ENCODE results near the gene ANKS4B.
"Not testable (repeated sequence)": the region's sequence is repeated elsewhere in the genome, so short reads cannot be mapped to it uniquely, and the experiment has no call there.

Gene ANKS4B

GRCh38 chr16:21226749-21227148 lies 6.8 kb upstream of the ANKS4B start:
- no peak for DNase-seq
- ATAC-seq (replicated peaks) = no peak
- H3K27me3 Mint-ChIP-seq = peaks cover 73 to 87% of the 10 kb centered on the region in 2 donors

GRCh38 chr16:21227866-21228265 lies 5.6 kb upstream of the ANKS4B start:
- peaks cover 74 to 81% of the 10 kb centered on the region in 2 donors for H3K27me3 Mint-ChIP-seq
- no peak for DNase-seq
- no peak overlapping the region for H3K4me3 Mint-ChIP-seq

More at GRCh38 chr16:21226749-21227148, 6.8 kb upstream of the ANKS4B start:
- Mint-ChIP-seq H3K36me3 (ENCODE audit: insufficient read depth) (no peaks in the 10 kb centered on the region), H3K4me1 (ENCODE audit: low read depth in 2 of 2) (no peaks in the 10 kb centered on the region), H3K27ac (no peak overlapping the region), H3K9me3 (no peaks in the 10 kb centered on the region), H3K4me3 (no peak overlapping the region)

GRCh38 chr16:21228361-21228872 lies 5.1 kb upstream of the ANKS4B start:
- Mint-ChIP-seq H3K27ac (no peak overlapping the region), H3K36me3 (ENCODE audit: insufficient read depth) (no peaks in the 10 kb centered on the region), H3K27me3 (peaks cover 76 to 81% of the 10 kb centered on the region in 2 donors), H3K9me3 (no peaks in the 10 kb centered on the region), H3K4me1 (ENCODE audit: low read depth in 2 of 2) (no peaks in the 10 kb centered on the region), H3K4me3 (no peak overlapping the region)
- DNase-seq (no peak), ATAC-seq (replicated peaks) (no peak)

More at GRCh38 chr16:21227866-21228265, 5.6 kb upstream of the ANKS4B start:
- Mint-ChIP-seq H3K27ac (no peak overlapping the region), H3K9me3 (no peaks in the 10 kb centered on the region), H3K4me1 (ENCODE audit: low read depth in 2 of 2) (no peaks in the 10 kb centered on the region), H3K36me3 (ENCODE audit: insufficient read depth) (no peaks in the 10 kb centered on the region)
- ATAC-seq (replicated peaks) = no peak

- DNase-seq (no peak), ATAC-seq (replicated peaks) (no peak)
- no peaks in the 10 kb centered on the region for H3K4me1 Mint-ChIP-seq (ENCODE audit: low read depth in 2 of 2)
- no peaks in the 10 kb centered on the region for H3K9me3 Mint-ChIP-seq
- no peak overlapping the region for H3K4me3 Mint-ChIP-seq
- no peak overlapping the region for H3K27ac Mint-ChIP-seq
- H3K36me3 Mint-ChIP-seq (ENCODE audit: insufficient read depth) = no peaks in the 10 kb centered on the region
- peaks cover 62 to 66% of the 10 kb centered on the region in 2 donors for H3K27me3 Mint-ChIP-seq
Observed at GRCh38 chr16:21233045-21233520, 416 bp upstream of the ANKS4B start.

GRCh38 chr16:21235199-21235585 lies 1.7 kb downstream of the ANKS4B start:
- no peaks in the 10 kb centered on the region for H3K4me1 Mint-ChIP-seq (ENCODE audit: low read depth in 2 of 2)

GRCh38 chr16:21236831-21237230 lies 3.3 kb downstream of the ANKS4B start:
- no peaks in the 10 kb centered on the region for H3K36me3 Mint-ChIP-seq (ENCODE audit: insufficient read depth)
- ATAC-seq (replicated peaks) (no peak), DNase-seq (no peak)
- H3K27me3 Mint-ChIP-seq = peaks cover 34 to 37% of the 10 kb centered on the region in 2 donors
- H3K9me3 Mint-ChIP-seq = no peaks in the 10 kb centered on the region
- H3K4me3 Mint-ChIP-seq = no peak overlapping the region
- no peaks in the 10 kb centered on the region for H3K4me1 Mint-ChIP-seq (ENCODE audit: low read depth in 2 of 2)
- H3K27ac Mint-ChIP-seq = no peak overlapping the region

More at GRCh38 chr16:21235199-21235585, 1.7 kb downstream of the ANKS4B start:
- Mint-ChIP-seq H3K27ac (no peak overlapping the region), H3K4me3 (no peak overlapping the region), H3K27me3 (peaks cover 46 to 49% of the 10 kb centered on the region in 2 donors), H3K9me3 (no peaks in the 10 kb centered on the region), H3K36me3 (ENCODE audit: insufficient read depth) (no peaks in the 10 kb centered on the region)
- DNase-seq (no peak), ATAC-seq (replicated peaks) (no peak)

GRCh38 chr16:21239646-21240045 lies 6.1 kb downstream of the ANKS4B start:
- Mint-ChIP-seq H3K27ac (no peak overlapping the region), H3K4me1 (ENCODE audit: low read depth in 2 of 2) (no peaks in the 10 kb centered on the region), H3K27me3 (peaks cover 30 to 33% of the 10 kb centered on the region in 2 donors), H3K4me3 (no peak overlapping the region), H3K9me3 (no peaks in the 10 kb centered on the region), H3K36me3 (ENCODE audit: insufficient read depth) (no peaks in the 10 kb centered on the region)
- DNase-seq = no peak
- no peak for ATAC-seq (replicated peaks)

GRCh38 chr16:21242756-21243155 lies 9.3 kb downstream of the ANKS4B start:
- Mint-ChIP-seq H3K36me3 (ENCODE audit: insufficient read depth) (no peaks in the 10 kb centered on the region), H3K27ac (no peak overlapping the region), H3K9me3 (no peaks in the 10 kb centered on the region), H3K4me3 (no peak overlapping the region), H3K27me3 (peaks cover 33 to 48% of the 10 kb centered on the region in 2 donors), H3K4me1 (ENCODE audit: low read depth in 2 of 2) (peaks cover 0 to 2% of the 10 kb centered on the region in 2 donors)
- DNase-seq (no peak), ATAC-seq (replicated peaks) (no peak)

GRCh38 chr16:21244518-21245215 lies 11.2 kb downstream of the ANKS4B start:
- H3K36me3 Mint-ChIP-seq (ENCODE audit: insufficient read depth) = no peaks in the 10 kb centered on the region
- no peak overlapping the region for H3K27ac Mint-ChIP-seq
- no peak for DNase-seq
- H3K4me3 Mint-ChIP-seq = no peak overlapping the region
- peaks cover 0 to 2% of the 10 kb centered on the region in 2 donors for H3K4me1 Mint-ChIP-seq (ENCODE audit: low read depth in 2 of 2)
- peaks cover 49 to 58% of the 10 kb centered on the region in 2 donors for H3K27me3 Mint-ChIP-seq
- ATAC-seq (replicated peaks) = no peak
- no peaks in the 10 kb centered on the region for H3K9me3 Mint-ChIP-seq

- not testable (repeated sequence) for H3K36me3 Mint-ChIP-seq (ENCODE audit: insufficient read depth); H3K4me3 Mint-ChIP-seq; ATAC-seq (replicated peaks); H3K9me3 Mint-ChIP-seq; DNase-seq; H3K27ac Mint-ChIP-seq; H3K4me1 Mint-ChIP-seq (ENCODE audit: low read depth in 2 of 2)
- peaks cover 70 to 75% of the 10 kb centered on the region in 2 donors for H3K27me3 Mint-ChIP-seq
Observed at GRCh38 chr16:21248179-21248578, 14.7 kb downstream of the ANKS4B start.

GRCh38 chr16:21250072-21250923 lies 16.8 kb downstream of the ANKS4B start:
- Mint-ChIP-seq H3K9me3 (no peaks in the 10 kb centered on the region), H3K4me1 (ENCODE audit: low read depth in 2 of 2) (no peaks in the 10 kb centered on the region), H3K27ac (no peak overlapping the region), H3K27me3 (peaks cover 62 to 66% of the 10 kb centered on the region in 2 donors), H3K36me3 (ENCODE audit: insufficient read depth) (peaks cover 3% of the 10 kb centered on the region), H3K4me3 (no peak overlapping the region)
- ATAC-seq (replicated peaks) (no peak), DNase-seq (no peak)

GRCh38 chr16:21253470-21253869 lies 20.0 kb downstream of the ANKS4B start:
- H3K4me3 Mint-ChIP-seq = no peak overlapping the region
- H3K36me3 Mint-ChIP-seq (ENCODE audit: insufficient read depth) = peaks cover 3% of the 10 kb centered on the region
- H3K4me1 Mint-ChIP-seq (ENCODE audit: low read depth in 2 of 2) = no peaks in the 10 kb centered on the region
- H3K9me3 Mint-ChIP-seq = no peaks in the 10 kb centered on the region
- ATAC-seq (replicated peaks) (no peak), DNase-seq (no peak)
- peaks cover 54 to 71% of the 10 kb centered on the region in 2 donors for H3K27me3 Mint-ChIP-seq
- H3K27ac Mint-ChIP-seq = no peak overlapping the region

GRCh38 chr16:21256636-21257035 lies 23.1 kb downstream of the ANKS4B start:
- ATAC-seq (replicated peaks) (no peak), DNase-seq (no peak)
- H3K27me3 Mint-ChIP-seq = peaks cover 38 to 57% of the 10 kb centered on the region in 2 donors
- H3K27ac Mint-ChIP-seq = no peak overlapping the region
- no peak overlapping the region for H3K4me3 Mint-ChIP-seq
- no peaks in the 10 kb centered on the region for H3K9me3 Mint-ChIP-seq
- H3K4me1 Mint-ChIP-seq (ENCODE audit: low read depth in 2 of 2) = no peaks in the 10 kb centered on the region
- H3K36me3 Mint-ChIP-seq (ENCODE audit: insufficient read depth) = peaks cover 3% of the 10 kb centered on the region

Measured in effector memory CD8-positive, alpha-beta T cell (primary cell).